ENCODE results near the gene POLR1A. TPM values are rescaled to one million over a fixed set of nuclear protein-coding genes. Genes with fewer than 3 reads are reported as not detected.

The POLR1A gene
- total RNA-seq, 1 donor from 2014 or later: 54.5 TPM

DNA sequence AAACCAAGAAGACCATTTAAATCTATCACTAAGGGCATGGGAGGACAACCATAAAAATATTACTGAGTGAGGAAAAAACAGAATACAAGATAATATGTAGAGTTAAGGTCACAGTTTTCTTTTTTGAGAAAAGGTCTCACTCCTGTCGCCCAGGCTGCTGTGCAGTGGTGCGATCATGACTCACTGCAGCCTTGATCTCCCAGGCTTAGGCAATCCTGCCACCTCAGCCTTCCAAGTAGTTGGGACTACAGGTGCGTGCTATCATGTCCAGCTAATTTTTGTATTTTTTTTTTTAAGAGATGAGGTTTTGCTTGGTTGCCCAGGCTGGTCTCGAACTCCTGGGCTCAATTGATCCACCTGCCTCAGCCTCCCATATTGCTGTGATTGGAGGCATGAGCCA lies 24.0 kb downstream of the POLR1A start:
- no peak for DNase-seq (ENCODE audit: low spot score)
- Mint-ChIP-seq H3K36me3 (ENCODE audit: low read depth) (peaks cover 71% of the 10 kb centered on the region), H3K9me3 (no peaks in the 10 kb centered on the region), H3K4me3 (ENCODE audit: low read depth) (no peak overlapping the region), H3K27me3 (ENCODE audit: low read depth) (no peaks in the 10 kb centered on the region), H3K4me1 (ENCODE audit: low read depth) (peaks cover 38% of the 10 kb centered on the region), H3K27ac (no peak overlapping the region)
- intact Hi-C loops (cut with micrococcal nuclease): loop anchor here (5.0 to 10.0 kb wide), 2 partner anchors 194 to 357 kb away; partner anchors contain the start of gene ST3GAL5

DNA sequence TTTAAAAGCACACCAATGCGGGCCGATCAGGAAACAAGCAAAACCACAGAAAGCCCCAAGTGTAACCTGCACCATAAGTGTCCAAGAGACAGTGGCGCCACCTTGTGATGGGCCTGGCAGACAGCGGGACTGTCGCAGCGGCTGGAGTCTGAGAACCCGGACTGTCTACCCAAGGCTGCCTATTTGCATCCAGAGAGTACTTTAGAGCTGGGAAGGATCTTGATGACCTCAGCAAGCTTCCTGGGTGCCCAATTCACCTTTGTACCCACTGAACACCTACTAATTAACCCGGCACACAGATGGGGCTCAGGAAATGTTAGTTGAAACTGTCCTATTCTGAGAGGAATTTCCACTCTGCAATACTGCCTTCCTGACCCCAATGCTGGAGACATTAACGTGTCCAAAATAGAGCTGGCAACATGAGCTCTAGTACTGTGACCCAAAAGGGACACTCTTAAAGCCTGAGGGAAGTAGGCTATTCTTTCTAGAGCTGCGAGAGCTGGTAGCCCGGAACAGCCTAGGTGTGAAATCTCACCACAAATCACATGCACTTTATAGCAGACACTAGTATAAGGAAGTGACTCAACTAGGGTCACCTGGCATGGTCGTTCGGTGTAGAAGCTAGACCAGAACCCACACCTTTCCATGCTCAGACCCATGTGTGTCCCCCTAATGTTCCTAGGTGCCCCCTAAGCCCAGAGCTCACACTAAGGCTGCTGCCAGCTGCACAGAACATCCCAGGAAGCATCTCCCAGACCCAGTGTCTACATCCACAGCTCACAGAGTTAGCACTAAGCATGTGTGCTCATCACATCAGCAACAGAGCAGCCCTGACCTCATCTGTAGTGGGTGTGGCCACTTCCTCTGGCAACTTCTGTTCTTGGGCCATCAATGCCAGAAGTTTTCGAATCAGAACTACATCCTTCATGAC lies 25.4 kb downstream of the POLR1A start:
- peaks cover 40% of the 10 kb centered on the region for H3K4me1 Mint-ChIP-seq (ENCODE audit: low read depth)
- no peak overlapping the region for H3K4me3 Mint-ChIP-seq (ENCODE audit: low read depth)
- H3K36me3 Mint-ChIP-seq (ENCODE audit: low read depth): peaks cover 69% of the 10 kb centered on the region
- intact Hi-C loops (cut with micrococcal nuclease): loop anchor here (1.0 to 10.0 kb wide), 3 partner anchors 193 to 355 kb away; partner anchors contain the start of gene ST3GAL5
- peak; percentile 74 for DNase-seq (ENCODE audit: low spot score)
- no peak overlapping the region for H3K27ac Mint-ChIP-seq
- no peaks in the 10 kb centered on the region for H3K27me3 Mint-ChIP-seq (ENCODE audit: low read depth)
- H3K9me3 Mint-ChIP-seq: no peaks in the 10 kb centered on the region

DNA sequence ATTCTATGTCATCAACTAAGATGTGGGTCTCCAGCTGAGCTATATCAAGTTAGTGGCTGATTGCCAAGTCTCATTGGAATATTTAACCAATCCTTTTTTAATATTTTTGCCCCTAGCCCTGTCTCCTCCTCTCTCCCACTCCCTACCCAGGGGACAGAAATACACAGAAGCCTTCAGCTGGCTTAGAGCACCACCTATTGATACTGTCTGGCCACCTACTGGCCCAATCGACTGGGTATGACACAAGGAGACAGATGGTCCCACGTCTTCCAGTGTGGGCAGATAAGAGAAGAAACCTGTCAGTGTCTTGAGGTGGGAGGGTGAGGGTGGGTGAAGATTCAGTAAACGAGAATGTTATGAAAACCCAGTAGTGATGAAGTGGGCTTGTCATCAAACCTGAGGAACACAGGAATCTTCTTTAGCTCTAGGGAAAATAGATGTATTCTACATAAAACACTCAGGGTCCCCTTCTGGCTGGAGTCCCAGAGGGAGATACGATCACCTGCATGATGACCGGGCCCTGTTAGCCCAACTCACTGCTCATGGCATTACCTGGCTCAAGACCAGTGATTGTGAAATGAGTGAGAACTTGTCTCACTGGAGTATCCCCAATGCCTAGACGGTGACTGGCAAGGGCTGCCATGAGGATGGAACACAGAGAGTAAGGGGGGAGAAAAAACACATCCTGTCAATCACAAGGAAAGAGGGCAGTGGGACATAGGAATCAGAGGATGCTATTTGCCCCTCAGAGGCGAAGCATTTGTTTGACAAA lies 26.7 kb downstream of the POLR1A start:
- H3K27me3 Mint-ChIP-seq (ENCODE audit: low read depth): no peaks in the 10 kb centered on the region
- H3K27ac Mint-ChIP-seq: no peak overlapping the region
- no peak for DNase-seq (ENCODE audit: low spot score)
- no peak overlapping the region for H3K4me3 Mint-ChIP-seq (ENCODE audit: low read depth)
- intact Hi-C loops (cut with micrococcal nuclease): no loop called here
- peaks cover 40% of the 10 kb centered on the region for H3K4me1 Mint-ChIP-seq (ENCODE audit: low read depth)
- H3K36me3 Mint-ChIP-seq (ENCODE audit: low read depth): peaks cover 69% of the 10 kb centered on the region
- no peaks in the 10 kb centered on the region for H3K9me3 Mint-ChIP-seq

DNA sequence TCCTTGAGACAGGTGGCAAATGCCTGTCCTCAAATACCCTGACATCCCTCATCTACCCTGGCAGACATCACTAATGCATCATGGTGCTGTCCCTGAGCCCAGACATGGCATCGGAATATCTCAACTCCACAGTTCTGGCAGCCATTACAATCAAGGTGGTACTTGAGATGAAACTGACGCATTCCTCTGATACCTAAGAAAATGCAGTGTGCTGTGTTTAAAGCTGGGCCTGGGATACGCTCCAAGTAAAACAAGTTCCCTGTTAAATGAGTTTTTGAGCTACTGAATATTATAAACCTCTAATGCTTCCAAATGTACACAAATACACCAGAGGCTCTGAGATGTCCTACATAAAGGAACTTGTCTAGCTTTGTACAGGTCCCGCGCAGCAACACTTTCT lies 29.8 kb downstream of the POLR1A start:
- DNase-seq (ENCODE audit: low spot score): no peak
- H3K4me3 Mint-ChIP-seq (ENCODE audit: low read depth): no peak overlapping the region
- peaks cover 82% of the 10 kb centered on the region for H3K36me3 Mint-ChIP-seq (ENCODE audit: low read depth)
- intact Hi-C loops (cut with micrococcal nuclease): no loop called here
- H3K27ac Mint-ChIP-seq: no peak overlapping the region
- peaks cover 40% of the 10 kb centered on the region for H3K4me1 Mint-ChIP-seq (ENCODE audit: low read depth)
- H3K27me3 Mint-ChIP-seq (ENCODE audit: low read depth): no peaks in the 10 kb centered on the region
- H3K9me3 Mint-ChIP-seq: no peaks in the 10 kb centered on the region

DNA sequence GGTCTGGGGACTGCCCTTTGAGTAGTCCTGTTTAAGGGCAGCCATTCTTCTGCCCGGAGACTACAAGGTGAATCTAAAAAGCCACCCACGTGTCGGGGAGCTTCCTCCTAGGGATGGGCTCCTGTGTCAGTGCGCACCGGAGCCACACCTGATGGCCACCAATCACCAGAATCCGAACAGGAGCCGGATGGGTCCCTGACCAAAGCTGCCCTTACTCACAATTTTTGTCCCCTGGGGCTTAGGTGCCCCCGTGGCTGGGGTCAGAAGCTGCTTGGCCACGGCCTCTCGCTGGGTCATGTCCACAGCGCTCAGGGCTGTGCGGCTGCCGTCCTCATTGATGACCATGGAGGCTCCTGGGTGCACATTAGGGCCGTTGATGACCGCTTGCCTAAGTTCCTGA lies 30.9 kb downstream of the POLR1A start:
- H3K36me3 Mint-ChIP-seq (ENCODE audit: low read depth): peaks cover 82% of the 10 kb centered on the region
- DNase-seq (ENCODE audit: low spot score): no peak
- intact Hi-C loops (cut with micrococcal nuclease): no loop called here

DNA sequence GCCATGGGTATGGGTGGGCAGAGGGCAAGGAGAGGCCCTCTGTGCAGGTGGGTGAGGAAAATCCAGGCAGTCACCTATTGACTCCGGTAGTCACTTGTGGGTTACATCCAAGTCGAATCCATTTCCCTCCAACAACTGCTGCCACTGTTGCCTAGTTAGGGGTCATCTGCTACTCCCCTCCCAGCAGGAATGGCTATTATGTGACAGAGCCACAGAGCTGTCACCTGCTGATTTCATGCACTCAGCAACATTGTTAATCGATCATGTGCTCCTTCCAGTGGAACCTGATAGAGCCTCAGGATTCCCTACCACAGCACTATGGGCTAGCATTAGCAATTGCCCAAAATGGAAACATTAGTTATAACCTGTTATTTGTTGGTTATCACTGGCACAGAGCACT lies 31.4 kb downstream of the POLR1A start:
- Mint-ChIP-seq H3K27ac (no peak overlapping the region), H3K4me1 (ENCODE audit: low read depth) (peaks cover 30% of the 10 kb centered on the region), H3K27me3 (ENCODE audit: low read depth) (no peaks in the 10 kb centered on the region), H3K4me3 (ENCODE audit: low read depth) (no peak overlapping the region), H3K9me3 (no peaks in the 10 kb centered on the region), H3K36me3 (ENCODE audit: low read depth) (peaks cover 84% of the 10 kb centered on the region)
- intact Hi-C loops (cut with micrococcal nuclease): no loop called here
- DNase-seq (ENCODE audit: low spot score): no peak

More for the DNA sequence above, 30.9 kb downstream of the POLR1A start:
- Mint-ChIP-seq H3K27ac (no peak overlapping the region), H3K27me3 (ENCODE audit: low read depth) (no peaks in the 10 kb centered on the region), H3K9me3 (no peaks in the 10 kb centered on the region), H3K4me3 (ENCODE audit: low read depth) (no peak overlapping the region), H3K4me1 (ENCODE audit: low read depth) (peaks cover 31% of the 10 kb centered on the region)

DNA sequence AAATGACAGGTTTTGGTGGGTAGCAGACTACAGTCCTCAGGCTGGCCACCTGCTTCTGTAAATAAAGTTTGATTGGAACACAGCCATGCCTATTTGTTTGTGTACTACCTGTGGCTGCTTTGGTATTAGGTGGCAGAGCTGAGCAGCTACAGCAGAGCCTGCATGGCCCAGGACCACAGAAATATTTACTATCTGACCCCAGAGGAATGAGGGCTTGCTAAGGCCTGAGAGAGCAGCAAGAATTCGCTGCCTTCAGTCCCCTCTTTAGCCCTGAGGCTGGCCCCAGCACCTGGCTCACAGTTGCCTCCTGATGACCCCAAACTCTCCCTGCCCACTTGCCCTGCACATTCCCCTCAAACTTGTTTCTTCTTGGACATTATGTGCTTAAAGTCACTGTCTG lies 32.5 kb downstream of the POLR1A start:
- no peak overlapping the region for H3K27ac Mint-ChIP-seq
- intact Hi-C loops (cut with micrococcal nuclease): no loop called here
- no peaks in the 10 kb centered on the region for H3K9me3 Mint-ChIP-seq
- H3K27me3 Mint-ChIP-seq (ENCODE audit: low read depth): no peaks in the 10 kb centered on the region
- H3K36me3 Mint-ChIP-seq (ENCODE audit: low read depth): peaks cover 79% of the 10 kb centered on the region
- no peak overlapping the region for H3K4me3 Mint-ChIP-seq (ENCODE audit: low read depth)
- peaks cover 23% of the 10 kb centered on the region for H3K4me1 Mint-ChIP-seq (ENCODE audit: low read depth)
- DNase-seq (ENCODE audit: low spot score): no peak

DNA sequence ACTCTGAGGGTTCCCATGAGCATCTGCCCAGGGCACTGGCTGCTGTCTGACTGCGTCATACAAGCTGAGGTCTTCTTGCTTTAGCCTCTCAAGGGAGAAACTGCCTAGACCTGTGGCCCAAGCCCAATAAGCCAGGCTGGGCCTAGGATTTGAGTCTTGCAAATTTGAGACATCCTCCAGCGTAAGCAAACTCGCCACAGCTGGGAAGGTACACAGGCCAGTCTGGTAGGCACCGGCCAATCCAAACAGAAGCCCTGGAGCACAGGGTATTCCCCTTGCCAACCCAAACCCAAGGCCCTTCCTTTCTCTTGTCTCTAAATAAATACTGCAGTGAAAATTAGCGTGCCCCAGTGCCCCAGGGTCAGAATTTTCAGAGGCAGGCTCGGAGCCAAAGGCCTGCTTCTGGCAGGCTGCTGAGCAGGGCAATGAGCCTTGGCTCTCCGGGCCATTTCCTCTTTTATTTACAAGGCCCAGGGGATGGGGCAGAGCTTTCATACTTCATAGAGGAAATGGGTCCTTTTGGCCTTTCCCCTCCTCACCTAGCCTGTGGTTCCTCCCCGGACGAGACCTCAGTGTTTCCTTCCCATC lies 33.3 kb downstream of the POLR1A start:
- intact Hi-C loops (cut with micrococcal nuclease): no loop called here
- Mint-ChIP-seq H3K9me3 (no peaks in the 10 kb centered on the region), H3K4me1 (ENCODE audit: low read depth) (peaks cover 22% of the 10 kb centered on the region), H3K4me3 (ENCODE audit: low read depth) (no peak overlapping the region), H3K27me3 (ENCODE audit: low read depth) (no peaks in the 10 kb centered on the region), H3K36me3 (ENCODE audit: low read depth) (peaks cover 78% of the 10 kb centered on the region), H3K27ac (peak overlapping the region; percentile 5)
- no peak for DNase-seq (ENCODE audit: low spot score)

DNA sequence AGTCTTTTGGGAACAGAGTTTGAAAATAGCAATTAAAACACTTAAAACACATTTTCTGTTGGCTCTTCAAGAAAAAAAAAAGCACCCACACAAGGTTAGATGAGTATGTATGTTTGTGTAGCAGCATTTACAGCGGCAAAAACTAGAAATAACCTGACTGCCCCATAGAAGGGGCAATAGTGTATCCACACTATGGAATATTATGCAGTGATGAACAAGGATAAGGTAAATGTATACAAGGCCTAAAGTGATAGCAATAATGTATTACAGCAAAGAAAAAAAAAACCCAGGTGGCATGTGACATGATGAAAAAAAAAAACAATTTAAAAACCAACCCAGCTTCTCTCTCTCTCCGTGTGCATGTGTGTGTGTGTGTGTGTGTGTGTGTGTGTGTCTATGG lies 34.8 kb downstream of the POLR1A start:
- no peaks in the 10 kb centered on the region for H3K27me3 Mint-ChIP-seq (ENCODE audit: low read depth)
- no peak for DNase-seq (ENCODE audit: low spot score)
- H3K4me1 Mint-ChIP-seq (ENCODE audit: low read depth): peaks cover 20% of the 10 kb centered on the region
- H3K4me3 Mint-ChIP-seq (ENCODE audit: low read depth): no peak overlapping the region
- H3K9me3 Mint-ChIP-seq: no peaks in the 10 kb centered on the region
- H3K36me3 Mint-ChIP-seq (ENCODE audit: low read depth): peaks cover 78% of the 10 kb centered on the region
- intact Hi-C loops (cut with micrococcal nuclease): no loop called here
- no peak overlapping the region for H3K27ac Mint-ChIP-seq

DNA sequence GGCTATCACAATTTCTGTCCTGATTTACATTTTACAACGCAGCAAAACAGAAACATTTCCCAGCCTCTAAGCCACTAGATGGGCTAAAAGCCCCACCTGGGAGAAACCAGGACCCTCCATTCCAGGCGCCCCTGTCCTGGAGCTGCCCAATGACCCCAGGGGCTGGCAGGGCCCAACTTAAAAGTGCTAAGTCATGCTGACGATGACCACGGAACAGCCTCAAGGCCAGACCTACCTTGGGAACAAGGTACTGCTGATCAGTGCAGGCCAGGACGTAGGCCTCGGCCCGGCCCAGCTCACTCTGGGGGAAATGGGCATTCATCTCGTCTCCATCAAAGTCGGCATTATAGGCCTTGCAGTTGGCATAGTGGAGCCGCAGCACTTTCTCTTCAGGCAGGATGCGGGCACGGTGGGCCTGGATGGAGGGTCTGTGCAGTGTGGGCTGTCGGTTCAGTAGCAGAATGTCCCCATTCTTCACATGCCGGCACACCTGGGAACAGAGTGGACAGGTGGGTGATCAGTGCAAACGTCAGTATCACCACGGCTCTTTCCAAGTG lies 35.8 kb downstream of the POLR1A start:
- DNase-seq (ENCODE audit: low spot score): no peak
- Mint-ChIP-seq H3K27ac (no peak overlapping the region), H3K4me3 (ENCODE audit: low read depth) (no peak overlapping the region), H3K36me3 (ENCODE audit: low read depth) (peaks cover 87% of the 10 kb centered on the region), H3K4me1 (ENCODE audit: low read depth) (peaks cover 20% of the 10 kb centered on the region), H3K27me3 (ENCODE audit: low read depth) (no peaks in the 10 kb centered on the region), H3K9me3 (no peaks in the 10 kb centered on the region)
- intact Hi-C loops (cut with micrococcal nuclease): loop anchor here (2.0 kb wide), 1 partner anchor 31 kb away; no protein-coding TSS in a partner anchor

DNA sequence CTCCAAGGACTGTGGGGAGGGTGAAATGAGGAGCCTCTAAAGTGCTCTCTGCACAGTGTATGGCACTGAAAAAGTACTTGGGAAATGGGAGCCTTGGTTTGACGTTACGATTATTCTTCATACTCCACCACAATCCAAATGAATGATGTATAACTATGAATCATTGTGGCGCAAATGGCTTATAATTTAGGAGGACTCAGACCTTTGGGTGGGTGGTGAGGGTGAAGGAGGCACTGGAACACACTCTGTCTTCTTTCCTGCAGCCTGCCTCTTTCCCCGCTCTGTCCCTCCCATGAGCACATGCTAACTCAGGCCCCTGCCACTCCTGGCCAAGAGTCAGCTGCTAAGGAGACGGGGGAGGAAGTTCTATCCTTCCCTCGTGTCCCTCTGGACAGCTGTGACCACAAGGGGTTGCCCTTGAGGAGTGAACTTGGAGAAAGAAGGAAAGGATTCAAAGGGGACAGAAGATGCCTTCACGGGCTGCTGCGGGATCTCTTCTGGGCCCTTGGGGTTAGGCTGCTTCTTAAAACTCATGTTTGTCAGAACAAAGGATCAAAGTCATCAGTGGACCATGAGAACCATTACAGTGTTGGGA lies 36.5 kb downstream of the POLR1A start:
- no peak for DNase-seq (ENCODE audit: low spot score)
- peak overlapping the region; percentile 65 for H3K27ac Mint-ChIP-seq
- no peaks in the 10 kb centered on the region for H3K27me3 Mint-ChIP-seq (ENCODE audit: low read depth)
- H3K36me3 Mint-ChIP-seq (ENCODE audit: low read depth): peaks cover 88% of the 10 kb centered on the region
- intact Hi-C loops (cut with micrococcal nuclease): loop anchor here (2.0 kb wide), 1 partner anchor 30 kb away; no protein-coding TSS in a partner anchor
- no peak overlapping the region for H3K4me3 Mint-ChIP-seq (ENCODE audit: low read depth)
- peaks cover 22% of the 10 kb centered on the region for H3K4me1 Mint-ChIP-seq (ENCODE audit: low read depth)
- H3K9me3 Mint-ChIP-seq: no peaks in the 10 kb centered on the region

DNA sequence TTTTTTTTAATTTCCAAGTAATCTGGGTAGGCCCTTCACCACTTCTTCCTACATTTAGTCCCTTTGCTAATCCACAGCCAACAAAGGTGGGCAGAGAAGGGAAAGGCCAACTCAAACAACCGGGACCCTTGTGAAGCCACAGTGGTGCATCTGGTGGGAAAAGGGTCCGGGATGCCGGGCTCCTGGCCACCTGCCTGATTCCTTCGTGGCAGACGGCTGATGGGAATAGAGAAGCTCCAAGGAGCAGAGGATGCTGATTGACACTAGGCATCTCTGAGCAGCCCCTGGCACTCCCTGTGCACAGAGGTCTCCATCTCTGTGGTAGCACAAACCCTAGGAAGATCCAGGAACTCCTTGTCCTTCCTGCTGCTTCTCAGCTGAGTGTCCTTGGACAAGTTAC lies 37.0 kb downstream of the POLR1A start:
- Mint-ChIP-seq H3K9me3 (no peaks in the 10 kb centered on the region), H3K4me3 (ENCODE audit: low read depth) (no peak overlapping the region), H3K36me3 (ENCODE audit: low read depth) (peaks cover 90% of the 10 kb centered on the region), H3K4me1 (ENCODE audit: low read depth) (peaks cover 22% of the 10 kb centered on the region), H3K27me3 (ENCODE audit: low read depth) (no peaks in the 10 kb centered on the region), H3K27ac (no peak overlapping the region)
- DNase-seq (ENCODE audit: low spot score): no peak
- intact Hi-C loops (cut with micrococcal nuclease): loop anchor here (2.0 kb wide), 1 partner anchor 30 kb away; no protein-coding TSS in a partner anchor

All from activated T-helper 2 cell treated with anti-CD3 and anti-CD28 coated beads, Interferon-gamma antibody, Interleukin-2, Interleukin-4, amounts not matched to agents 10 μg/mL and 5 μg/mL and 100 μg/mL, durations not matched to agents 14 hours and 24 hours and 36 hours (primary cell).